Caco-2 (cell line): ENCODE data around the gene SYT6. TPM values are rescaled to one million over a fixed set of nuclear protein-coding genes. Genes with fewer than 3 reads are reported as not detected.

ENCODE experiments used
- BruUV-seq: library from RNA; stranded (reverse); fragments of 400-500 nt; replicated peaks from 2 replicates; lab custom pipeline; 2021; lab: Mats Ljungman, UMichigan
- CTCF ChIA-PET: fragments of 300-600 bp; sonication (Branson Sonifier 250); formaldehyde crosslinking; loops from one replicate; lab custom pipeline; 2022; ENCODE audit warnings: antibody characterized with exemption; lab: Charles Lee
- POLR2A ChIA-PET: fragments of 300-600 bp; sonication (Branson Sonifier 250); formaldehyde crosslinking; loops from one replicate; lab custom pipeline; 2022; ENCODE audit warnings: antibody characterized with exemption; lab: Charles Lee
- DNase-seq, 2 experiments: peaks; one replicate each; pipeline versions ENCODE4 v3.0.0 to v3.0.0-alpha.2; 2020 to 2022
- H3K27me3 ChIP-seq: replicated peaks from 2 replicates; pipeline ENCODE4 v1.6.0; 2011; ENCODE audit warnings: low read length; ENCODE audit not compliant: control insufficient read depth, insufficient read depth
- H3K36me3 ChIP-seq: 2 replicates; pipeline ENCODE4 v1.5.1; 2011; ENCODE audit warnings: low read length; ENCODE audit not compliant: control insufficient read depth, insufficient read depth
- H3K4me1 ChIP-seq: fragments of 250-450 bp; sonication (Bioruptor Pico); 2 replicates; pipeline ENCODE4 v1.5.1; 2020; ENCODE audit warnings: mild to moderate bottlenecking
- H3K4me3 ChIP-seq: 2 replicates; pipeline ENCODE4 v1.5.1; 2011; ENCODE audit warnings: low read depth, mild to moderate bottlenecking, control low read depth, low read length
- H3K9me3 ChIP-seq: fragments of 250-450 bp; sonication (Bioruptor Pico); 2 replicates; pipeline ENCODE4 v1.5.1; 2020; ENCODE audit warnings: mild to moderate bottlenecking, moderate library complexity
- H3K27ac Mint-ChIP-seq: one replicate; pipeline ENCODE4 v1.8.0; 2022; ENCODE audit warnings: mixed read lengths; ENCODE audit not compliant: unreplicated experiment
- H3K27me3 Mint-ChIP-seq: one replicate; pipeline ENCODE4 v1.8.0; 2022; ENCODE audit warnings: mixed read lengths; ENCODE audit not compliant: insufficient read depth, unreplicated experiment
- H3K36me3 Mint-ChIP-seq: one replicate; pipeline ENCODE4 v1.8.0; 2022; ENCODE audit warnings: mild to moderate bottlenecking, mixed read lengths; ENCODE audit not compliant: insufficient read depth, unreplicated experiment
- H3K4me1 Mint-ChIP-seq: one replicate; pipeline ENCODE4 v1.8.0; 2022; ENCODE audit warnings: low read depth, mixed read lengths; ENCODE audit not compliant: unreplicated experiment
- H3K4me3 Mint-ChIP-seq: one replicate; pipeline ENCODE4 v1.8.0; 2022; ENCODE audit warnings: mild to moderate bottlenecking, moderate library complexity, mixed read lengths; ENCODE audit not compliant: unreplicated experiment
- H3K9me3 Mint-ChIP-seq: one replicate; pipeline ENCODE4 v1.8.0; 2022; ENCODE audit warnings: mixed read lengths; ENCODE audit not compliant: unreplicated experiment
- CTCF ChIP-seq, 2 experiments: fragments of 200-600 bp in 1 of 2; IDR thresholded peaks; 1 replicate in 1 of 2; 2 replicates in 1 of 2; pipeline versions ENCODE4 v1.5.1 to v1.8.0; 2011 to 2022; ENCODE audit warnings: antibody characterized with exemption in 1 of 2, control low read depth in 1 of 2, inconsistent platforms in 1 of 2, low read depth in 1 of 2, low read length in 1 of 2, mild to moderate bottlenecking in 1 of 2, moderate library complexity in 1 of 2; ENCODE audit not compliant: insufficient read depth in 1 of 2, severe bottlenecking in 1 of 2, unreplicated experiment in 1 of 2
- intact Hi-C: fragments of 100-400 bp; cut with micrococcal nuclease; formaldehyde crosslinking; loops from one replicate; pipeline ENCODE4 v1.10.0; 2022; ENCODE audit not compliant: unreplicated experiment
- total RNA-seq: library from RNA; stranded (reverse); gene quantifications from 2 replicates; pipeline ENCODE4 v1.2.3, GENCODE V29; 2022

SYT6 gene
- total RNA-seq, 1 experiment from 2014 or later, result 0.32 TPM

GRCh38 chr1:114079596-114080190 lies 74.0 kb downstream of the SYT6 start:
- intact Hi-C loops, result no loop called here
- no peak overlapping the region for H3K4me3 Mint-ChIP-seq
- H3K4me3 ChIP-seq, result no peak overlapping the region
- no peaks in the 10 kb centered on the region for H3K9me3 Mint-ChIP-seq
- H3K4me1 Mint-ChIP-seq, result no peaks in the 10 kb centered on the region
- DNase-seq, result no peak
- BruUV-seq, result no TSS peak
- H3K9me3 ChIP-seq, result no peaks in the 10 kb centered on the region
- ChIA-PET CTCF (no interaction called here), POLR2A (no interaction called here)
- TF ChIP-seq CTCF (IDR thresholded peaks at IDR 0.05; ENCODE audit: insufficient read depth in 1 of 2, low read depth in 1 of 2, low read length in 1 of 2, severe bottlenecking in 1 of 2, unreplicated experiment in 1 of 2), result no peak
- no peaks in the 10 kb centered on the region for H3K27me3 ChIP-seq
- H3K27ac Mint-ChIP-seq, result no peak overlapping the region
- H3K36me3 Mint-ChIP-seq, result peaks cover 6% of the 10 kb centered on the region
- no peaks in the 10 kb centered on the region for H3K4me1 ChIP-seq
- no peaks in the 10 kb centered on the region for H3K36me3 ChIP-seq
- H3K27me3 Mint-ChIP-seq, result no peaks in the 10 kb centered on the region

- POLR2A ChIA-PET, result no interaction called here
- Mint-ChIP-seq H3K9me3 (peaks cover 7% of the 10 kb centered on the region), H3K36me3 (no peaks in the 10 kb centered on the region), H3K27ac (no peak overlapping the region), H3K4me3 (no peak overlapping the region), H3K27me3 (no peaks in the 10 kb centered on the region), H3K4me1 (no peaks in the 10 kb centered on the region)
- BruUV-seq, result no TSS peak
- Histone ChIP-seq H3K9me3 (no peaks in the 10 kb centered on the region), H3K4me1 (no peaks in the 10 kb centered on the region), H3K27me3 (no peaks in the 10 kb centered on the region), H3K4me3 (no peak overlapping the region), H3K36me3 (no peaks in the 10 kb centered on the region)
- no peak for TF ChIP-seq CTCF (IDR thresholded peaks at IDR 0.05; ENCODE audit: insufficient read depth in 1 of 2, low read depth in 1 of 2, low read length in 1 of 2, severe bottlenecking in 1 of 2, unreplicated experiment in 1 of 2)
- no peak for DNase-seq
- intact Hi-C loops, result no loop called here
- CTCF ChIA-PET, result no interaction called here
Measured at GRCh38 chr1:114078116-114078515, 75.6 kb downstream of the SYT6 start.

- POLR2A ChIA-PET, result no interaction called here
- Mint-ChIP-seq H3K4me3 (no peak overlapping the region), H3K4me1 (no peaks in the 10 kb centered on the region), H3K9me3 (peaks cover 10% of the 10 kb centered on the region), H3K27ac (no peak overlapping the region), H3K36me3 (no peaks in the 10 kb centered on the region), H3K27me3 (no peaks in the 10 kb centered on the region)
- no peak for DNase-seq
- BruUV-seq, result no TSS peak
- no peak for TF ChIP-seq CTCF (IDR thresholded peaks at IDR 0.05; ENCODE audit: insufficient read depth in 1 of 2, low read depth in 1 of 2, low read length in 1 of 2, severe bottlenecking in 1 of 2, unreplicated experiment in 1 of 2)
- H3K36me3 ChIP-seq, result no peaks in the 10 kb centered on the region
- no peaks in the 10 kb centered on the region for H3K27me3 ChIP-seq
- intact Hi-C loops, result no loop called here
- CTCF ChIA-PET, result no interaction called here
- no peaks in the 10 kb centered on the region for H3K4me1 ChIP-seq
- H3K4me3 ChIP-seq, result no peak overlapping the region
- H3K9me3 ChIP-seq, result no peaks in the 10 kb centered on the region
Measured at GRCh38 chr1:114077188-114077587, 76.5 kb downstream of the SYT6 start.
